Parathyroid adenoma (tissue), 2 donors: ENCODE data around the gene SLC35G3.
"Not testable (repeated sequence)": the region's sequence is repeated elsewhere in the genome, so short reads cannot be mapped to it uniquely, and the experiment has no call there.

Experiments
- H2AFZ ChIP-seq: fragments of 300-600 bp; sonication (generic); one replicate; pipeline ENCODE4 v1.7.0; 2017; ENCODE audit warnings: antibody characterized with exemption, mild to moderate bottlenecking
- H3K27ac ChIP-seq: fragments of 300-600 bp; sonication (generic); one replicate; pipeline ENCODE4 v1.7.0; 2017
- H3K27me3 ChIP-seq: fragments of 300-600 bp; sonication (generic); one replicate; pipeline ENCODE4 v1.7.0; 2017; ENCODE audit warnings: low read length; ENCODE audit not compliant: control insufficient read depth, insufficient read depth
- H3K36me3 ChIP-seq: fragments of 300-600 bp; sonication (generic); one replicate; pipeline ENCODE4 v1.7.0; 2017; ENCODE audit warnings: low read length; ENCODE audit not compliant: control insufficient read depth, insufficient read depth
- H3K4me1 ChIP-seq: fragments of 300-600 bp; sonication (generic); one replicate; pipeline ENCODE4 v1.7.0; 2017; ENCODE audit warnings: control low read depth
- H3K4me2 ChIP-seq: fragments of 300-600 bp; sonication (generic); one replicate; pipeline ENCODE4 v1.7.0; 2017; ENCODE audit warnings: low read length
- H3K4me3 ChIP-seq: fragments of 300-600 bp; sonication (generic); one replicate; pipeline ENCODE4 v1.7.0; 2017; ENCODE audit warnings: low read depth, low read length
- H3K79me2 ChIP-seq: fragments of 300-600 bp; sonication (generic); one replicate; pipeline ENCODE4 v1.7.0; 2017; ENCODE audit warnings: control low read depth
- H3K9ac ChIP-seq: fragments of 300-600 bp; sonication (generic); one replicate; pipeline ENCODE4 v1.7.0; 2017; ENCODE audit warnings: mild to moderate bottlenecking
- H3K9me3 ChIP-seq: fragments of 300-600 bp; sonication (generic); one replicate; pipeline ENCODE4 v1.7.0; 2017; ENCODE audit warnings: low read length; ENCODE audit not compliant: control insufficient read depth
- CTCF ChIP-seq: fragments of 300-600 bp; sonication (generic); IDR thresholded peaks from one replicate; pipeline ENCODE4 v1.7.0; 2017; ENCODE audit warnings: antibody characterized with exemption, mild to moderate bottlenecking
- donor health status: primary hyperparathyroidism.

SLC35G3 gene

GRCh38 chr17:35194001-35194400 lies at the start of gene SLC35G3:
SLC35G3 (minus strand) TSS chr17:35194393; CDS start chr17:35194307, 86 bp downstream.
- H3K4me3 ChIP-seq, H2AFZ ChIP-seq, H3K4me1 ChIP-seq, H3K36me3 ChIP-seq, H3K27ac ChIP-seq, H3K9ac ChIP-seq, H3K4me2 ChIP-seq, H3K9me3 ChIP-seq, H3K27me3 ChIP-seq, H3K79me2 ChIP-seq: not testable (repeated sequence)

DNA sequence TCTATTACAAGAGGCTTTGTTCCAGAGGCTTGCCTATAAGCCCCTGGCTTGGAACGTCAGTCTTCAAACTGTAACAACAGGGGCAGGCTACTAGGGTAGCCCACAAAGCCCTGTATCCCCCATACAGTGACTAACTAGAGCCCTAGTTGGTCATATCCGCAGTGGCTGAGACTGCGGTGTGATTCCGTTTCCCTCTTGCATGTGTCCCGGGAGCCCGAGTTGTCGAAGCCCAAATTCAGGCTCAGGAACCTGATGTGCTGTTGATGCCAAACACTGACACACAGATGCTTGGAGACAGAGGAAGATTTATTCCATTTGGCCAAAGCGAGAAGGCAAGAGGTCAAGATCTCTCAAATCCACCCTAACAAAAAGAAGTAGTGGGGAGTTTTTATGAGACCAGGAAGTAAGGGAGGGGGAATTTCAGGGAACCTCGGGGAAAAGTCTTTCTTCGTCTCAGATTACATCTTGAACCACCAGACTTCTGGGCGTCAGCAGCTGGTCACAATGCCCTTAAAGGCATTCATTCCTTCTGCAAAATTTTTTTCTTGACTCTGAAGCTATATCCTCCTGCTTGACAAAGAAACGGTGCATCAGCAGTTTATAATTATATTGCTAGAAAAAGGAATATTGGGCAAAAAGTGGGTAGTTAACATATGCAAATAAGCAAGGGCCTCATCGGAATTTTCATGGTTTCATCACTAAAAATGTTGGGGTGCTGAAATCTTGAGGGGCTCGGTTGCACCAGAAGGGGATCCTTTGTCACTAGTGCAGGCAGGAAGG lies 49.6 kb upstream of the SLC35G3 start:
- TF ChIP-seq CTCF, result no peak
- H3K4me2 ChIP-seq, result peak overlapping the region; percentile 92
- peak overlapping the region; percentile 86 for H3K4me3 ChIP-seq
- peak overlapping the region; percentile 93 for H3K9ac ChIP-seq
- H3K27me3 ChIP-seq, result no peaks in the 10 kb centered on the region
- H3K27ac ChIP-seq, result peak overlapping the region; percentile 97
- H3K4me1 ChIP-seq, result no peaks in the 10 kb centered on the region
- peak overlapping the region; percentile 98 for H2AFZ ChIP-seq
- H3K79me2 ChIP-seq, result peaks cover 9% of the 10 kb centered on the region
- H3K36me3 ChIP-seq, result no peaks in the 10 kb centered on the region
- no peaks in the 10 kb centered on the region for H3K9me3 ChIP-seq

GRCh38 chr17:35242805-35243560 lies 48.8 kb upstream of the SLC35G3 start, which contains the start of gene SLFN5:
SLFN5 (plus strand) TSS chr17:35243072; CDS start chr17:35258691, 15,619 bp downstream.
- H2AFZ ChIP-seq, result peak within 1 kb of the TSS; percentile 98
- peak; percentile 4 for TF ChIP-seq CTCF
- peak within 1 kb of the TSS; percentile 86 for H3K4me3 ChIP-seq
- peak within 1 kb of the TSS; percentile 97 for H3K27ac ChIP-seq
- H3K79me2 ChIP-seq, result peaks cover 9% of the 10 kb centered on the region
- H3K27me3 ChIP-seq, result no peaks in the 10 kb centered on the region
- no peaks in the 10 kb centered on the region for H3K36me3 ChIP-seq
- no peaks in the 10 kb centered on the region for H3K9me3 ChIP-seq
- no peaks in the 10 kb centered on the region for H3K4me1 ChIP-seq
- peak within 1 kb of the TSS; percentile 93 for H3K9ac ChIP-seq
- H3K4me2 ChIP-seq, result peak within 1 kb of the TSS; percentile 95

DNA sequence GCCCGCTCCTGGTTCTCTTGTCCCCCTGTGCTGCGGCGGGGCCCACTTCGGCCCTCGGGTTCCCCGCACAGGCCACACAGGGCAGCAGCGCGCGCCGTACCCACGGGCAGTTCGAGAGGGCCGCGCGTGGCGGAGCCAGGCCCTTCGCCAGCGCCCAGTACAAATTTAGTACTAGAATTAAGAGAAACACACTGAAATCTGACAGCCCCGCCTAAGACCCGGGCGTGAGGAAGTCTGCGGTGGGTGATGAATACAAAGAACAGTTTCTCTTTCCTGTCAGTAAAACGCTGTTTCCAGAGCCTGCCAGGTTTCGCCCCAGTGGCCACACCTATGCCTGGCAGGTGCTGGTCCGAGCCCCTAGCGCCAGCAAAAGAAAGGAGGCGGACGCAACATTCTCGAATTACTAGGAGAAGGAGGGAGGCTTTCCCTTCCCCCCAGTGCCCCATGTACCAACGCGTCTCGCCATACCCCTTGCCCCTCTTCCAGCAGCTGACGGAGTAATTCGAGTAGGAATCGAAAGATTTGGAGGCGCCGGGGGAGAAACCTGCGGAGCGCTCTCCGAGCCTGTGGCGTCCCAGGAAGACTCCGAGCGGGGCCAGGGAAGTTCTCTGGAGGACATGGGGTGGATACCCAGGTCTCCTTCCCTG lies 48.1 kb upstream of the SLC35G3 start:
- Histone ChIP-seq H3K4me2 (peak overlapping the region; percentile 95), H2AFZ (peak overlapping the region; percentile 98), H3K9me3 (no peaks in the 10 kb centered on the region), H3K4me1 (no peaks in the 10 kb centered on the region), H3K9ac (peak overlapping the region; percentile 91), H3K27me3 (no peaks in the 10 kb centered on the region), H3K4me3 (peak overlapping the region; percentile 86), H3K79me2 (peaks cover 6% of the 10 kb centered on the region), H3K36me3 (no peaks in the 10 kb centered on the region), H3K27ac (peak overlapping the region; percentile 97)
- peak; percentile 40 for TF ChIP-seq CTCF

DNA sequence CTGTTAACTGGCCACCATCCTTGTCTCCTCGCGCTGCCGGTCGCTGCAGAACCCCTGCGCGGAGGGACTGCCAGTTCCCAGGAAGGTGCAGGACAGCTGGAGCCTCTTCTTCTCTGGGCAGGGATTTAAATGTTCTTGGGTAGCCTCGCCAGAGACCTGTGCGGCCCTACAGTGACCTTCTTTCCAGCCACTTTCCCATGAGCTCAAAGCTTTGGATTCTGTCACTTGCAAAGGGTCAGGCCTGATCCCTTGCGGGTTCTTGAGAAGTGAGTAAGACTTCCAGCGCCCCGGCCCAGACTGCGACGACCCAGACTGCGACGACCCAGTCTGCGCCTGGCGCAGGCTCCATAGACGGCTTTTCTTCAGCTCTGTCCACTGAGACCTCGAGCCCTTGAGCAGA lies 47.3 kb upstream of the SLC35G3 start:
- Histone ChIP-seq H3K36me3 (no peaks in the 10 kb centered on the region), H3K4me1 (no peaks in the 10 kb centered on the region), H3K9me3 (no peaks in the 10 kb centered on the region), H3K27me3 (no peaks in the 10 kb centered on the region), H3K27ac (peak overlapping the region; percentile 97), H3K79me2 (peaks cover 4% of the 10 kb centered on the region), H3K9ac (no peak overlapping the region), H3K4me3 (peak overlapping the region; percentile 86), H2AFZ (peak overlapping the region; percentile 98), H3K4me2 (peak overlapping the region; percentile 95)
- no peak for TF ChIP-seq CTCF
